ENCODE data around the gene KSR1.

DNA sequence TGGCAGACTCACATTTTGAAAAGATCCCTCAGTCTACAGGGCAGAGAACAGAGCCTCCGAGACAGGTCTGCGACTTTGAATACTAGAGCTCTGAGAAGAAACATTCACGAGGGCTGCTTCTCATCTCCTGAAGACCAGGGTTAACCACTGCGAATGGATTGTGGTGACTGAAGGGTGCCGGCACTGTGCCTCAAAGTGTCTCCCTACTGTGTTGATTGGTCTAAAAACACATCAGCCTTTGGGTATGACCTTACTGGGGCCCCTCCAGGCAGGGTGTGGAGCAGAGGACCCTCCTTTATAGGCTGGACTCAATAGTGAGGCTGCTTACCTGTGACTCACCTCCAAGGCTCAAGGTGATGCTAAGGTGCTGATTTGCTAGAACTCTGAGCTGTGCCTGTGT lies 172.1 kb downstream of the KSR1 start:
- no peak for TF ChIP-seq CTCF (IDR thresholded peaks at IDR 0.05)
- no peak for TF ChIP-seq POLR2A (IDR thresholded peaks at IDR 0.05)
- no peak for TF ChIP-seq POLR2AphosphoS5 (IDR thresholded peaks at IDR 0.05)
